OCI-LY1 (cell line): ENCODE results near the gene CCDC192.

Source experiments
- EZH2 ChIP-seq: fragments of 200-600 bp; sonication (generic), shearing (Covaris generic); IDR thresholded peaks from 2 replicates; pipeline ENCODE4 v1.8.0; 2017; ENCODE audit warnings: borderline replicate concordance, mixed run types, mild to moderate bottlenecking, antibody characterized with exemption, low read length, moderate library complexity, mixed read lengths
- TF ChIP-seq, protein P1 (sequence below): fragments of 200-600 bp; sonication (generic), shearing (Covaris generic); IDR thresholded peaks from 2 replicates; pipeline ENCODE4 v1.5.1; 2017; ENCODE audit warnings: mild to moderate bottlenecking, antibody characterized with exemption, low read length, moderate library complexity, mixed read lengths

DNA sequence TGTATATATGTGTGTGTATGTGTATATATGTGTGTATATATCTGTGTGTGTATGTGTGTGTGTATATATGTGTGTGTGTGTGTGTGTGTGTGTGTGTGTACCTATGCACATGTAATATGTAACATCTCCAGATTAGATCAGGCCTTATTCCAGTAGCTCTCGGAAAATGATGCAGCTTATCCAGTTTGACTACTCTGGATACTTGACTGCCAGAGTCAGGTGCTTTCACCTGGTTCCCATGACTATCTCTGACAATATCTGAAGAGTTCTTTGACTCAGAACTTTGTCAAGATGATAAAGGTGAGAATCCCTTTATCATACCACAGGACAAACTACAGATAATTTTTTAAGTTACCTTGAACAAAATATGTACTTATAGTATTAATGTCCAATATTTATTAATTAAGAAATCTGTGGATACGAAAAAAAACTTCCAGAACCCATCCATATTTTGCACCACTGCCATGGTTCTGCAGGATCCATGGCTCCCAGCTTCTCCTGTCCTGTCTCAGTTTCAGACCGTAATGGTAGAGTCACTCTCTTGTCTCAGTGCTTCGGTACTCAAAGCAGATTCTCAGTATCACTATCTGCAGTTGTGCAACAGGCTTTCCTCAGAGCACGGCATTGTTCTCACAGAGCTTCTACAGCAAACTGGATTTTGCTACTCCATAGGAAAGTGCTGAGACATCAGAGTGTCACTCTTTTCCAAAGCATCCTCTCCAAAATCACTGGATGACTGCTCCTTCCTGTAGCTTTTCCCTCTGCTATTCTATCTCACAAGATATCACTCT is 216.0 kb downstream of the CCDC192 start:
- TF ChIP-seq, protein P1, sequence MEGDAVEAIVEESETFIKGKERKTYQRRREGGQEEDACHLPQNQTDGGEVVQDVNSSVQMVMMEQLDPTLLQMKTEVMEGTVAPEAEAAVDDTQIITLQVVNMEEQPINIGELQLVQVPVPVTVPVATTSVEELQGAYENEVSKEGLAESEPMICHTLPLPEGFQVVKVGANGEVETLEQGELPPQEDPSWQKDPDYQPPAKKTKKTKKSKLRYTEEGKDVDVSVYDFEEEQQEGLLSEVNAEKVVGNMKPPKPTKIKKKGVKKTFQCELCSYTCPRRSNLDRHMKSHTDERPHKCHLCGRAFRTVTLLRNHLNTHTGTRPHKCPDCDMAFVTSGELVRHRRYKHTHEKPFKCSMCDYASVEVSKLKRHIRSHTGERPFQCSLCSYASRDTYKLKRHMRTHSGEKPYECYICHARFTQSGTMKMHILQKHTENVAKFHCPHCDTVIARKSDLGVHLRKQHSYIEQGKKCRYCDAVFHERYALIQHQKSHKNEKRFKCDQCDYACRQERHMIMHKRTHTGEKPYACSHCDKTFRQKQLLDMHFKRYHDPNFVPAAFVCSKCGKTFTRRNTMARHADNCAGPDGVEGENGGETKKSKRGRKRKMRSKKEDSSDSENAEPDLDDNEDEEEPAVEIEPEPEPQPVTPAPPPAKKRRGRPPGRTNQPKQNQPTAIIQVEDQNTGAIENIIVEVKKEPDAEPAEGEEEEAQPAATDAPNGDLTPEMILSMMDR, result no peak
- no peak for TF ChIP-seq EZH2
